Measurements from ENCODE around the gene DARS2. TPM values are rescaled to one million over a fixed set of nuclear protein-coding genes. Genes with fewer than 3 reads are reported as not detected.

DARS2 gene
- total and polyA plus RNA-seq, 11 donors, result 5.5 to 25.1 (median 14.7) TPM

DNA sequence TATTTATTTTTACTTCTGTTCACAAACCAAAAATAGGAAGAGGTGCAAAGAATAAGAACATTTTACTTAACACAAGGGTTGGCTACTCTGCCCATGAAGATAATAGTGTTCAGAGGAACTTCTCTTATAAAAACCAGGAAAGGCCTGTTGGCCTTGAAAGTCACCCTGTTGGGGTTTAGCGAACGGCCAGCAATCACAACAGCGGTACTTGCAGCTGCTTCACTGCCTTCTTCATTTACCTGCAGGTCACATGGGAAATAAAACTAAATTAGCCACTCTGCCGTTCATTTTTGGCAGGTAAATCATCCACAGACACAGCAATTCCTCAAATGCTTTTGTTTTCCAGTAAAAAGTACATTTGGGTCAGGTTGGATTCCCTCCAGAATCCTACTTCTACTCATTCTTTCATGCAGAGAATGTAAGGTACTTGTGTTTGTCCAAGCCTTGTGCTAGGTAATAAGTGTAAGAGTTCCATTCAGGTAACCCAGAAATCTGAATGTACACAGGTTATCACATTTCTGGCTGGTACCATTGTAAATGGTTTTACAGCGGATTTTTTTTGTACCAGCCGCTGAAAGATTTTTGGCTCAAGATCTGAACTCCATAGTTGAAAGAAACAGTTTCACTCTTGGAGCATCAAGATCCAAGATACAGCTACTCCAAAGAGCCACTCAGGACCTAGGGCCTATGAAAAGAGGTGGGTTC, 79.5 kb downstream of the DARS2 start:
- no peak overlapping the region for H3K27ac ChIP-seq
- H3K4me1 ChIP-seq, result peaks cover 0 to 6% (median 0%) of the 10 kb centered on the region in 12 donors
- H3K27me3 ChIP-seq, result no peaks in the 10 kb centered on the region
- DNase-seq (no peak), ATAC-seq (no peak)
- WGBS, 4 donors, result 88 to 91% (median 90%) methylated on average over 6 of the region's 6 CpGs
- no peaks in the 10 kb centered on the region for H3K9me3 ChIP-seq
- TF ChIP-seq, protein P1, sequence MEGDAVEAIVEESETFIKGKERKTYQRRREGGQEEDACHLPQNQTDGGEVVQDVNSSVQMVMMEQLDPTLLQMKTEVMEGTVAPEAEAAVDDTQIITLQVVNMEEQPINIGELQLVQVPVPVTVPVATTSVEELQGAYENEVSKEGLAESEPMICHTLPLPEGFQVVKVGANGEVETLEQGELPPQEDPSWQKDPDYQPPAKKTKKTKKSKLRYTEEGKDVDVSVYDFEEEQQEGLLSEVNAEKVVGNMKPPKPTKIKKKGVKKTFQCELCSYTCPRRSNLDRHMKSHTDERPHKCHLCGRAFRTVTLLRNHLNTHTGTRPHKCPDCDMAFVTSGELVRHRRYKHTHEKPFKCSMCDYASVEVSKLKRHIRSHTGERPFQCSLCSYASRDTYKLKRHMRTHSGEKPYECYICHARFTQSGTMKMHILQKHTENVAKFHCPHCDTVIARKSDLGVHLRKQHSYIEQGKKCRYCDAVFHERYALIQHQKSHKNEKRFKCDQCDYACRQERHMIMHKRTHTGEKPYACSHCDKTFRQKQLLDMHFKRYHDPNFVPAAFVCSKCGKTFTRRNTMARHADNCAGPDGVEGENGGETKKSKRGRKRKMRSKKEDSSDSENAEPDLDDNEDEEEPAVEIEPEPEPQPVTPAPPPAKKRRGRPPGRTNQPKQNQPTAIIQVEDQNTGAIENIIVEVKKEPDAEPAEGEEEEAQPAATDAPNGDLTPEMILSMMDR (IDR thresholded peaks at IDR 0.05), result no peak
- TF ChIP-seq POLR2A (IDR thresholded peaks at IDR 0.05), result no peak
- intact Hi-C loops (cut with DNase I), result no loop called here
- no peak overlapping the region for H3K4me3 ChIP-seq
- no peaks in the 10 kb centered on the region for H3K36me3 ChIP-seq

Other genes with a start within 250 kb of the DARS2 start
- 1 to 10 TPM in 1 of 9 donors, under 1 TPM in 2, not detected in 6; 0.09 to 1.8 (median 0.17) TPM for gene SLC9C2, start 221.6 kb upstream of the DARS2 start, total RNA-seq
- not detected for gene SLC9C2, start 221.6 kb upstream of the DARS2 start, polyA plus RNA-seq
- gene TEX50, start 189.3 kb upstream of the DARS2 start, total RNA-seq, result not detected
- gene TEX50, start 189.3 kb upstream of the DARS2 start, polyA plus RNA-seq, result not detected
- under 1 TPM in 5 of 9 donors, not detected in 4; 0.18 to 0.27 (median 0.25) TPM for gene ANKRD45, start 154.8 kb upstream of the DARS2 start, total RNA-seq
- not detected for gene ANKRD45, start 154.8 kb upstream of the DARS2 start, polyA plus RNA-seq
- 10 to 100 TPM; 14.5 to 20.1 (median 18.3) TPM for gene KLHL20, start 109.7 kb upstream of the DARS2 start, total RNA-seq
- gene KLHL20, start 109.7 kb upstream of the DARS2 start, polyA plus RNA-seq, result 10 to 100 TPM in 1 of 2 donors, 1 to 10 TPM in 1; 4.2 to 13.8 TPM
- 1 to 10 TPM; 1.7 to 5.8 (median 3.5) TPM for gene CENPL, start 210 bp downstream of the DARS2 start, total RNA-seq
- gene CENPL, start 210 bp downstream of the DARS2 start, polyA plus RNA-seq, result 1 to 10 TPM; 2.1 to 4.6 TPM
- gene GAS5, start 43.3 kb downstream of the DARS2 start, total RNA-seq, result 100 to 1,000 TPM in 1 of 9 donors, 10 to 100 TPM in 8; 30.4 to 103 (median 43.6) TPM
- gene GAS5, start 43.3 kb downstream of the DARS2 start, polyA plus RNA-seq, result 100 to 1,000 TPM in 1 of 2 donors, 10 to 100 TPM in 1; 68.3 to 101 TPM
- 10 to 100 TPM in 4 of 9 donors, 1 to 10 TPM in 5; 6.2 to 14.8 (median 8.3) TPM for gene ZBTB37, start 43.7 kb downstream of the DARS2 start, total RNA-seq
- gene ZBTB37, start 43.7 kb downstream of the DARS2 start, polyA plus RNA-seq, result 1 to 10 TPM; 2.1 TPM
- under 1 TPM in 1 of 9 donors, not detected in 8; 0.30 TPM for gene SERPINC1, start 92.7 kb downstream of the DARS2 start, total RNA-seq
- gene SERPINC1, start 92.7 kb downstream of the DARS2 start, polyA plus RNA-seq, result under 1 TPM; 0.15 to 0.33 TPM
- 10 to 100 TPM; 14.7 to 32.0 (median 25.5) TPM for gene RC3H1, start 197.7 kb downstream of the DARS2 start, total RNA-seq
- 1 to 10 TPM; 3.8 to 4.6 TPM for gene RC3H1, start 197.7 kb downstream of the DARS2 start, polyA plus RNA-seq